GM20000 (cell line): Measurements from ENCODE around the gene MYO7B.

ENCODE experiments used
- DNase-seq: peaks from one replicate; pipeline ENCODE4 v3.0.0; 2012; ENCODE audit warnings: low spot score
- TF ChIP-seq, protein P1 (sequence below): IDR thresholded peaks from 2 replicates; pipeline ENCODE4 v1.5.1; 2012; ENCODE audit warnings: mild to moderate bottlenecking, control low read depth; ENCODE audit errors: extremely low read depth, missing control alignments

Gene MYO7B

DNA sequence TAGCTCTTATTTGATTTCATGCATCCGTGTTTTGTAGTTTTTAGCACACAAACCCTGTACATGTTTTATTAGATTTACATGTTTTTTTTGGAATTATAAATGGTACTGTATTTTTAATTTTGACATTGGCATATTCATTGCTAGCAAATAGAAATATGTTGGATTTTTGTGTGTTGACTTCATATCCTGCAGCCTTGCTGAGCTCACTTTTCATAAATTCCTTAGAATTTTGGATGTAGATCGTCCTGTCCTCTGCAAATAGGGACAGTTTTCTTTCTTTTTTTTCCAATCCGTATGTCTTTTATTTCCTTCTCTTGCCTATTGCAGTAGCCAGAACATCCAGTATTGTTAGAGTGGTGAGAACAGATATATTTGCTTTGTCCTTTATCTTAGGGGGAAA, 63.7 kb downstream of the MYO7B start:
- no peak for DNase-seq
- TF ChIP-seq, protein P1, sequence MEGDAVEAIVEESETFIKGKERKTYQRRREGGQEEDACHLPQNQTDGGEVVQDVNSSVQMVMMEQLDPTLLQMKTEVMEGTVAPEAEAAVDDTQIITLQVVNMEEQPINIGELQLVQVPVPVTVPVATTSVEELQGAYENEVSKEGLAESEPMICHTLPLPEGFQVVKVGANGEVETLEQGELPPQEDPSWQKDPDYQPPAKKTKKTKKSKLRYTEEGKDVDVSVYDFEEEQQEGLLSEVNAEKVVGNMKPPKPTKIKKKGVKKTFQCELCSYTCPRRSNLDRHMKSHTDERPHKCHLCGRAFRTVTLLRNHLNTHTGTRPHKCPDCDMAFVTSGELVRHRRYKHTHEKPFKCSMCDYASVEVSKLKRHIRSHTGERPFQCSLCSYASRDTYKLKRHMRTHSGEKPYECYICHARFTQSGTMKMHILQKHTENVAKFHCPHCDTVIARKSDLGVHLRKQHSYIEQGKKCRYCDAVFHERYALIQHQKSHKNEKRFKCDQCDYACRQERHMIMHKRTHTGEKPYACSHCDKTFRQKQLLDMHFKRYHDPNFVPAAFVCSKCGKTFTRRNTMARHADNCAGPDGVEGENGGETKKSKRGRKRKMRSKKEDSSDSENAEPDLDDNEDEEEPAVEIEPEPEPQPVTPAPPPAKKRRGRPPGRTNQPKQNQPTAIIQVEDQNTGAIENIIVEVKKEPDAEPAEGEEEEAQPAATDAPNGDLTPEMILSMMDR = no peak

GRCh38 chr2:127604986-127605385, 69.5 kb downstream of the MYO7B start:
- TF ChIP-seq, protein P1 = no peak
- no peak for DNase-seq

DNA sequence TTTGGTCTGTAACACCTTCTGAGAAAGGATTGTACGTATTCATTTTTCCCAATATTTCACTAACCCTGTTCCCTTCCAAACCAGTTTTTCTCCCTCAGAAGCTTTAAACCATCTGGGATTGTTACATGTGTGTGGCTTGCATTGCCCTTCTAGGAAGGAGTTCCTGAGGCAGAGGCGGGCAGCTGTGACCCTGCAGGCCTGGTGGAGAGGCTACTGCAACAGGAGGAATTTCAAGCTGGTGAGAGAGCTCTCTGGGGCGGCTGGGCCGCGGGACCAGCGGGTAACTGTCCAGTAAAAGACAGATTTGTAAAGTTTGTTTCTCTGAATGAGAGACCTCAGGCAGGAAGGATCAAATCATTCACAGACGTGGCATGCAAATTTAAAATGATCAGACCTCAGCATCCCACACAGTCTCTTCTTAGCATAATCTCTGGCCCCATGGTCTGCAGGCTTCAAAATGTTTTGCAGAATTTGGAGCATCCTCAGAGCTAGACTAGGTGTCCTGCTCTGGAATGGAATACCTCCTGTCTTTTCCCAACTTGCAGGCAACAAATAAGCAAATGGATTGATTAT, 70.3 kb downstream of the MYO7B start:
- TF ChIP-seq, protein P1 = no peak
- no peak for DNase-seq

- TF ChIP-seq, protein P1 = no peak
- DNase-seq = no peak
These were observed 71.3 kb downstream of the MYO7B start for GRCh38 chr2:127606625-127607398.

DNA sequence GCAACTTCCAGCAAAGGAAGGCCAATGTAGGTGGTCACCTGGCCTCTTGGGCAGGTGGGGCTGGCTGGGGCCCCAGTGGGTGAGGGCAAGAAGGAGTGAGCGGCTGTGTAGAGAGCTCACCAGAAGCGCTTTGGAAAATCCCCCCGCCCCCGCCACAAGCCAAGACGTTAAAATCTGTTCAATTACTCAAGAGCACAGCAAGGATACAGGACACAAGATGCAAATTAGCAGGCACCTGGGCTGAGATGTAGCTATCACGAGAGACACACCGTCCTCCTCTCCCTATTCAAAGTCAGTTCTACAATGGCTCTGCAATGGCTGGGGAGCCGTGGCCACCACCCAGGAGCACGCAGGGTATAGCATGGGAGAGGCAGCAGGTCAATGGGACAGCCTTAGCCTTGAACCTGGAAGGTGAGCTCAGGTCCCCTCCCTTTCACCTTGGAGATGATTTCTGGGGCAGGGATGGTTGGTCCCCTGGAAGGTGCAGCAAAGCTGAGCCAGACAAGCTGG, 72.0 kb downstream of the MYO7B start:
- DNase-seq = no peak
- TF ChIP-seq, protein P1 = no peak

DNA sequence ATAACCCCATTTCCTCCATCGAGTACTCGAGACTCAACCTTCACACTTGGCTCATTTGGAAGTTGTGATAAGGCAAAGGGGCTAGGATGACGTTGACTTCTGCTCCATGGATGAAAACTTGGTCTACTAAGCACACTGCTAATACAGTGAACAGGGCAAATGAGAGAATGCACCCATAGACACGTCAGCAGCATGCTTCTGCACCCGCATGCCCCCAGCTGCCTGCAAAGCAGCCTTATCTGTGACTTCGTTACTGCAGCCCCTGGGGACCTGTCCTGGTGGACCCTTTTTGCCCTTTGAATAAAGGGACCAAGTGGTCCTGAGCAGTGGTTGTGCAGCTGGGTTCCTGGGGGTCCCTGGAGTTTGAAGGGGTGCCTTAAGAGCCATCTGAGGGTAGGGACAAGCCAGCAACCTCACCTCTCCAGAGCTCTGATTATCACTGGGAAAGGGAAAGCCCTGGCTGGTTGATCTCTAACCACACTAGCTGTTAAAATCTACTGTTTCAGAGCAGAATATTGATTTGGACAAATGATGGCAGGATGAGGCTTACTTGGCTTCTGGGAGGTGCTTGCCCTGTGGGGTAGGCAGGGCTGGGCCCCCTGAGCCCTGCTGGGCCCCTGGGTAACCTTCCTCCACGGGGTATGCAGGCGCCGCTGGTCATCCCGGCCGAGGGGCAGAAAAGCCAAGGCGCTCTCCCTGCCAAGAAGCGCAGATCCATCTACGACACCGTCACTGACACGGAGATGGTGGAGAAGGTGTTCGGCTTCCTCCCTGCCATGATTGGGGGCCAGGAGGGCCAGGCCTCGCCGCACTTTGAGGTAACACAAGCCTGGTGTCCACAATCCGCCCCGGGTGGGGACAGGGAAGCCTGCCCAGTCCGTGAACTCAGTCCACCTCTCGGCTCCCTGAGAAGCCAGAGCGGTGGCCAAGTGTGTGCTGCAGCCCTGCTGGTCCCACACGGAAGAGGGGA, 72.9 kb downstream of the MYO7B start:
- DNase-seq = no peak
- TF ChIP-seq, protein P1 = no peak
